ENCODE results near the gene TGFBR3. TPM values are rescaled to one million over a fixed set of nuclear protein-coding genes. Genes with fewer than 3 reads are reported as not detected.

The TGFBR3 gene
- total RNA-seq, 1 experiment from 2014 or later = 4.2 TPM

DNA sequence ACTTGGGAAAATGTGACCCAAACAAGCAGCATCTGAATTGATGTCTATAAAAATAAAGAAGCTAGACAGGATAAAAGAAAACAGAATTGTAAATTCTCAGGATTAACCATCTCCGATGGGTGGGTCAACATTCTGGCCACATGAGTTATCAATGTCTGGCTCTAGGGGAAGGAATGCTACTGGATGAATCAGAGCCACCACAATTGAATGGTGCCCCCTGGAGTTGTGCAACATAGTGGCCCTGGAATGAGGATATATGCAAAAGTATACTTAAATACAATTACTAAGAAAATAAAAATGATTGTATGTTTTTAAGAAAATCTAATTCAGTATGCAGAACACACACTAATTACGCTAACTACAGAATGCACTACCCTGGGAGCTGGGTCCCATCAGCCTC is 185.6 kb downstream of the TGFBR3 start (continued):
- TF ChIP-seq, protein P1, sequence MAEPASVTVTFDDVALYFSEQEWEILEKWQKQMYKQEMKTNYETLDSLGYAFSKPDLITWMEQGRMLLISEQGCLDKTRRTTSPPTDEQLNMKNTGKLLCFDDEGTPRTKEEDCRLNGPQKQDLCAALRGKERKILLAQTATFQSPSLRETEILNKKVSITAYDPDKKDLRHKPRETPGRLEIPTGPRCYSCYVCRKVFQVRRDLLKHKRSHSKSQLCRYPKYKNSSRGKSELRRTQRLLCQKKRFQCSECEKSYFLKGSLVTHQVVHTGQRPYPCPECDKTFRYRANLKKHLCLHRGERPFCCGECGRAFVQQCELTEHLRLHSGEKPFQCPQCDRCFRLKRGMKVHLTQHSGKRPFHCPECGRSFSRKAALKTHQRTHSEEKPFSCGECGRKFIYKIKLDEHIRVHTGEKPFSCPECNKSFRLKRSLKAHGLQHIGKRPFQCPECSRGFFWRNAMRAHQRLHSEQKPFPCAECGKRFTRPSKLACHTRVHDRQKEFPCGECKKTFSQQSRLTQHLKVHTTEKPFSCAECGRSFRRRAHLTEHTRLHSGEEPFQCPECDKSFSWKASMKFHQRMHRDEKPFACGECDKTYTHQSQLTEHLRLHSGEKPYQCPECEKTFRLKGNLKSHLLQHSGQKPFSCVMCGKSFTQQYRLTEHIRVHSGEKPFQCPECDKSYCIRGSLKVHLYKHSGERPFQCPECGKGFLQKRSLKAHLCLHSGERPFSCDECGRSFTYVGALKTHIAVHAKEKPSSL (CRISPR knock-in tag; conservative IDR thresholded peaks at IDR 0.05) = no peak
- TF ChIP-seq, protein P2, sequence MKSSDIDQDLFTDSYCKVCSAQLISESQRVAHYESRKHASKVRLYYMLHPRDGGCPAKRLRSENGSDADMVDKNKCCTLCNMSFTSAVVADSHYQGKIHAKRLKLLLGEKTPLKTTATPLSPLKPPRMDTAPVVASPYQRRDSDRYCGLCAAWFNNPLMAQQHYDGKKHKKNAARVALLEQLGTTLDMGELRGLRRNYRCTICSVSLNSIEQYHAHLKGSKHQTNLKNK (CRISPR knock-in tag; IDR thresholded peaks at IDR 0.05) = no peak
- TF ChIP-seq NR1H2 (CRISPR knock-in tag; IDR thresholded peaks at IDR 0.05) = no peak

DNA sequence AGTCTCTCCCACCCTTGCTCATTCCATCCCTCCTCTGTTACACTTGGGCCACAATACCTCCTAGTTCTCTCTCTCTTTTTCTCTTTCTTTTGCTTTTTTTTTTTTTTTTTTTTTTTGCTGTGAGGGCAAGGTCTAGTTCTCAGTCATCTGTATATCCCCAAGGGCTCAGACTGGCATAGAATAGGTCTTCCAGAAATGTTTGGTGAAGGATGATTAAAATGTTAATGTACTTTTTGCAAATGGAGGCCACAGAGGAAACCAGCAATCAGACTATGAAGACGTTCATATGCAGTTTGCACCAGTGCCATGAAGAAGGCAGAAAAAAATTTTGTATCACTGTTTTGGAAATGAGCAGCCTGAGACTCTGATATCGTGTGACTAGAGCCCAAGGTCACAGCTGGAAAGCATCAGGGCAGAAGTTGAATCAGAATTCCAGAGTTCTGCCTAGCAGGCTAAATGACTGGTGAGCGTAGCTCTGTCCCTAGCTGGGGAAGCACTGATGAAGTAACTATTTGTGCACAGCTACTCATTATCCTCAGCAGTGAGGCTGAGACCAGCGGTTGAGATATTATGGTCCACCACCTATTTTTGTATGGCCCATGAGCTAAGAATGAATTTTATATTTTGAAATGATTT is 186.5 kb downstream of the TGFBR3 start:
- peaks cover 14% of the 10 kb centered on the region for H3K4me1 Mint-ChIP-seq
- POLR2A ChIA-PET = interaction anchor here (0.6 kb wide), 1 partner anchor 905 kb away, joined by 4 read pairs; no protein-coding TSS in a partner anchor
- no peak overlapping the region for H3K4me3 Mint-ChIP-seq

More for the DNA sequence above, 186.5 kb downstream of the TGFBR3 start:
- Mint-ChIP-seq H3K27me3 (ENCODE audit: low read depth) (no peaks in the 10 kb centered on the region), H3K27ac (no peak overlapping the region), H3K36me3 (no peaks in the 10 kb centered on the region), H3K9me3 (no peaks in the 10 kb centered on the region)
- CTCF ChIA-PET = interaction anchor here (1.2 kb wide), 1 partner anchor 65 kb away, joined by 3 read pairs; no protein-coding TSS in a partner anchor
- DNase-seq (ENCODE audit: low spot score) (no peak), ATAC-seq (peak; percentile 22; the same call in 1 of the 2 replicates)
- TF ChIP-seq, protein P1 (CRISPR knock-in tag; conservative IDR thresholded peaks at IDR 0.05) = no peak
- no peak for TF ChIP-seq CBFB (CRISPR knock-in tag; IDR thresholded peaks at IDR 0.05; ENCODE audit: low read depth)
- no peak for TF ChIP-seq NR3C1 (CRISPR knock-in tag; conservative IDR thresholded peaks at IDR 0.05; ENCODE audit: low read depth)
- no peak for TF ChIP-seq TEAD4 (CRISPR knock-in tag; IDR thresholded peaks at IDR 0.05)
- TF ChIP-seq, protein P3, sequence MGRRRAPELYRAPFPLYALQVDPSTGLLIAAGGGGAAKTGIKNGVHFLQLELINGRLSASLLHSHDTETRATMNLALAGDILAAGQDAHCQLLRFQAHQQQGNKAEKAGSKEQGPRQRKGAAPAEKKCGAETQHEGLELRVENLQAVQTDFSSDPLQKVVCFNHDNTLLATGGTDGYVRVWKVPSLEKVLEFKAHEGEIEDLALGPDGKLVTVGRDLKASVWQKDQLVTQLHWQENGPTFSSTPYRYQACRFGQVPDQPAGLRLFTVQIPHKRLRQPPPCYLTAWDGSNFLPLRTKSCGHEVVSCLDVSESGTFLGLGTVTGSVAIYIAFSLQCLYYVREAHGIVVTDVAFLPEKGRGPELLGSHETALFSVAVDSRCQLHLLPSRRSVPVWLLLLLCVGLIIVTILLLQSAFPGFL (CRISPR knock-in tag; IDR thresholded peaks at IDR 0.05; ENCODE audit: borderline replicate concordance) = no peak
- TF ChIP-seq, protein P4, sequence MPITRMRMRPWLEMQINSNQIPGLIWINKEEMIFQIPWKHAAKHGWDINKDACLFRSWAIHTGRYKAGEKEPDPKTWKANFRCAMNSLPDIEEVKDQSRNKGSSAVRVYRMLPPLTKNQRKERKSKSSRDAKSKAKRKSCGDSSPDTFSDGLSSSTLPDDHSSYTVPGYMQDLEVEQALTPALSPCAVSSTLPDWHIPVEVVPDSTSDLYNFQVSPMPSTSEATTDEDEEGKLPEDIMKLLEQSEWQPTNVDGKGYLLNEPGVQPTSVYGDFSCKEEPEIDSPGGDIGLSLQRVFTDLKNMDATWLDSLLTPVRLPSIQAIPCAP (CRISPR knock-in tag; IDR thresholded peaks at IDR 0.05) = no peak
- TF ChIP-seq GTF2I (CRISPR knock-in tag; conservative IDR thresholded peaks at IDR 0.05) = no peak
- TF ChIP-seq FOXJ3 (CRISPR knock-in tag; IDR thresholded peaks at IDR 0.05; ENCODE audit: borderline replicate concordance) = no peak
- no peak for TF ChIP-seq ZNF138 (CRISPR knock-in tag; conservative IDR thresholded peaks at IDR 0.05)
- TF ChIP-seq, protein P5, sequence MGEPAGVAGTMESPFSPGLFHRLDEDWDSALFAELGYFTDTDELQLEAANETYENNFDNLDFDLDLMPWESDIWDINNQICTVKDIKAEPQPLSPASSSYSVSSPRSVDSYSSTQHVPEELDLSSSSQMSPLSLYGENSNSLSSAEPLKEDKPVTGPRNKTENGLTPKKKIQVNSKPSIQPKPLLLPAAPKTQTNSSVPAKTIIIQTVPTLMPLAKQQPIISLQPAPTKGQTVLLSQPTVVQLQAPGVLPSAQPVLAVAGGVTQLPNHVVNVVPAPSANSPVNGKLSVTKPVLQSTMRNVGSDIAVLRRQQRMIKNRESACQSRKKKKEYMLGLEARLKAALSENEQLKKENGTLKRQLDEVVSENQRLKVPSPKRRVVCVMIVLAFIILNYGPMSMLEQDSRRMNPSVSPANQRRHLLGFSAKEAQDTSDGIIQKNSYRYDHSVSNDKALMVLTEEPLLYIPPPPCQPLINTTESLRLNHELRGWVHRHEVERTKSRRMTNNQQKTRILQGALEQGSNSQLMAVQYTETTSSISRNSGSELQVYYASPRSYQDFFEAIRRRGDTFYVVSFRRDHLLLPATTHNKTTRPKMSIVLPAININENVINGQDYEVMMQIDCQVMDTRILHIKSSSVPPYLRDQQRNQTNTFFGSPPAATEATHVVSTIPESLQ (CRISPR knock-in tag; IDR thresholded peaks at IDR 0.05) = no peak
- no peak for TF ChIP-seq JAZF1 (CRISPR knock-in tag; IDR thresholded peaks at IDR 0.05)
- TF ChIP-seq, protein P6, sequence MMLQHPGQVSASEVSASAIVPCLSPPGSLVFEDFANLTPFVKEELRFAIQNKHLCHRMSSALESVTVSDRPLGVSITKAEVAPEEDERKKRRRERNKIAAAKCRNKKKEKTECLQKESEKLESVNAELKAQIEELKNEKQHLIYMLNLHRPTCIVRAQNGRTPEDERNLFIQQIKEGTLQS (CRISPR knock-in tag; conservative IDR thresholded peaks at IDR 0.05) = no peak
- TF ChIP-seq, protein P7, sequence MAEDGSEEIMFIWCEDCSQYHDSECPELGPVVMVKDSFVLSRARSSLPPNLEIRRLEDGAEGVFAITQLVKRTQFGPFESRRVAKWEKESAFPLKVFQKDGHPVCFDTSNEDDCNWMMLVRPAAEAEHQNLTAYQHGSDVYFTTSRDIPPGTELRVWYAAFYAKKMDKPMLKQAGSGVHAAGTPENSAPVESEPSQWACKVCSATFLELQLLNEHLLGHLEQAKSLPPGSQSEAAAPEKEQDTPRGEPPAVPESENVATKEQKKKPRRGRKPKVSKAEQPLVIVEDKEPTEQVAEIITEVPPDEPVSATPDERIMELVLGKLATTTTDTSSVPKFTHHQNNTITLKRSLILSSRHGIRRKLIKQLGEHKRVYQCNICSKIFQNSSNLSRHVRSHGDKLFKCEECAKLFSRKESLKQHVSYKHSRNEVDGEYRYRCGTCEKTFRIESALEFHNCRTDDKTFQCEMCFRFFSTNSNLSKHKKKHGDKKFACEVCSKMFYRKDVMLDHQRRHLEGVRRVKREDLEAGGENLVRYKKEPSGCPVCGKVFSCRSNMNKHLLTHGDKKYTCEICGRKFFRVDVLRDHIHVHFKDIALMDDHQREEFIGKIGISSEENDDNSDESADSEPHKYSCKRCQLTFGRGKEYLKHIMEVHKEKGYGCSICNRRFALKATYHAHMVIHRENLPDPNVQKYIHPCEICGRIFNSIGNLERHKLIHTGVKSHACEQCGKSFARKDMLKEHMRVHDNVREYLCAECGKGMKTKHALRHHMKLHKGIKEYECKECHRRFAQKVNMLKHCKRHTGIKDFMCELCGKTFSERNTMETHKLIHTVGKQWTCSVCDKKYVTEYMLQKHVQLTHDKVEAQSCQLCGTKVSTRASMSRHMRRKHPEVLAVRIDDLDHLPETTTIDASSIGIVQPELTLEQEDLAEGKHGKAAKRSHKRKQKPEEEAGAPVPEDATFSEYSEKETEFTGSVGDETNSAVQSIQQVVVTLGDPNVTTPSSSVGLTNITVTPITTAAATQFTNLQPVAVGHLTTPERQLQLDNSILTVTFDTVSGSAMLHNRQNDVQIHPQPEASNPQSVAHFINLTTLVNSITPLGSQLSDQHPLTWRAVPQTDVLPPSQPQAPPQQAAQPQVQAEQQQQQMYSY (CRISPR knock-in tag; IDR thresholded peaks at IDR 0.05) = no peak
- TF ChIP-seq, protein P2 (CRISPR knock-in tag; IDR thresholded peaks at IDR 0.05) = no peak
- TF ChIP-seq ZNF317 (CRISPR knock-in tag; IDR thresholded peaks at IDR 0.05; ENCODE audit: borderline replicate concordance, low read depth) = no peak
